GDM1 (cell line): ENCODE data around the gene SEC11C.
"Not testable (repeated sequence)": the region's sequence is repeated elsewhere in the genome, so short reads cannot be mapped to it uniquely, and the experiment has no call there.

Source experiments
- DNase-seq: peaks from one replicate; lab custom pipeline; 2025; lab: John Stamatoyannopoulos, UW

SEC11C gene

GRCh38 chr18:59139615-59140301, at the start of gene SEC11C:
TSS of gene SEC11C (plus strand) at chr18:59139884. CDS start at chr18:59139949, 65 bp downstream.
- peak; percentile 89 for DNase-seq

GRCh38 chr18:59090966-59091603, 48.6 kb upstream of the SEC11C start:
- no peak for DNase-seq

DNA sequence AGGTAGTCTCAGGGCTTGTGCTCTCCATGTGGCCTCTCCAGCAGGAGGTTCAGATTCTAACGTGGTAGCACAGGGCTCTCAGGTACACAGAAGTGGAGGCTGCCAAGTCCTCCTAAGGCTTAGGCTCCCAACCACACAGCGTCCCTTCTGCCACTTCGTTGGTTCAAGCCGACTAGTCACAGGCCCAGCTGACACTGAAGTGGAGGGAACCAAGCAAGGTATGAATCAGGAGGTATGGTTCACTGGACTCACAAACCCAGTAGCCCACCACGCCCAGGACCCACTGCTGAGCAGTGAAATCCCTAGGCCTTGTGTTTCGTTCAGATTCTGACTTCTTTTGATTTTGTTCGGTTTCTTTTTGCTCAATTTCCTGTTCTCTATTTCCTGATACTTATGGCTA, 46.0 kb upstream of the SEC11C start:
- no peak for DNase-seq

DNA sequence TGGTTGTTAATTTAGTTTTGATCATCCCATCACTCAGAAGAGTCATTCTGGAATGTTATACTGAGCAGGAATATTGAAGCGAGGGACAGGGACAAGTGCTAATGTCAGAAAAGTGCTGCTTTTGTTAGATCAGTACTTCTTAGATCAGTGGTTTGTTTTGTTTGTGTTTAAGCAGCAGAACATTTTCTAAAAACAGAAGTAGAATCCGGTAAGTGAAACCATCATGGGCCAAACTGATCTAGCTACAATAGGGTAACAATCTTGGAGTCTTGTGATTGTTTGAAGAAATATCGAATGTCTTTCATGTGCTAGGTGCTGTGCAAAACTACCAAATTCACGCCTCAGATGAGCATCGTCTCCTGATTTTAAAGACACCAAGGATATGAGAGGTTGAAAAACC, 45.1 kb upstream of the SEC11C start:
- no peak for DNase-seq

GRCh38 chr18:59096098-59096789, 43.4 kb upstream of the SEC11C start:
- DNase-seq, result no peak

GRCh38 chr18:59101830-59102414, 37.8 kb upstream of the SEC11C start:
- DNase-seq, result no peak

GRCh38 chr18:59109375-59109774, 30.3 kb upstream of the SEC11C start:
- DNase-seq, result no peak

DNA sequence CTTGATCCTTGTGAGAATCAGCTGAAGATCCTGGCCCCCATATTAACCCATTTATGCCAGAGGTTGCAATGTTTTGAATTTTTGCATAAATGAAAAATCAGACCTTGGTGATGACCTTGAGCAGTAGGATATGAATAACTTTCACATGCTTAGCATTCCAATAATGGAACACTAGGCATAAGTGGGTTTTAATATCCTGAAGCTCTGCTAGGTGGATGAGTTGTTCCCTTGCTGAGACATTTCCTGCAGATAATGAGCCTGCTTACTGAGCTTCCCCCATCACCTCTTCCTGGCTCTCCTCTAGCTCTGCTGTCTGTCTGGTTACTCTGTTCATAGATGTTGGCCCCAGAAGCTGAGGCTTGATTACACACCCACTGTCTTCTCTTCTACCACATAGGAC, 25.5 kb upstream of the SEC11C start:
- DNase-seq, result no peak

GRCh38 chr18:59123588-59124369, 15.9 kb upstream of the SEC11C start:
- no peak for DNase-seq

DNA sequence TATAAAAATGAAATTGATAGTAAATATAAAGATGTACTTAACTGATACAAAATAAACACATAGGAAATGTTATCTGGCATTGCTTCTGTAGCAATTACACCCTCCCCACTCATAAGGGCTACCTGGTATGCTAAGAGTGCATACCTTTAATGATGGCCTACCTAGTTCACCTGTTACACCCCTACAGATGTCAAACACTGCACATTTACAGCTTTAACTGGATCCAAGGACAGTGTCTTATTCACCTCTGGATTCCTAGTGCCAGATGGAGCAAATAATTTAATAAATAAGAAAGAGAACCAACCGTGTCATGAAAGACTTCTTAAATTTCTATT, 15.3 kb upstream of the SEC11C start:
- no peak for DNase-seq

GRCh38 chr18:59127047-59127446, 12.6 kb upstream of the SEC11C start:
- no peak for DNase-seq

DNA sequence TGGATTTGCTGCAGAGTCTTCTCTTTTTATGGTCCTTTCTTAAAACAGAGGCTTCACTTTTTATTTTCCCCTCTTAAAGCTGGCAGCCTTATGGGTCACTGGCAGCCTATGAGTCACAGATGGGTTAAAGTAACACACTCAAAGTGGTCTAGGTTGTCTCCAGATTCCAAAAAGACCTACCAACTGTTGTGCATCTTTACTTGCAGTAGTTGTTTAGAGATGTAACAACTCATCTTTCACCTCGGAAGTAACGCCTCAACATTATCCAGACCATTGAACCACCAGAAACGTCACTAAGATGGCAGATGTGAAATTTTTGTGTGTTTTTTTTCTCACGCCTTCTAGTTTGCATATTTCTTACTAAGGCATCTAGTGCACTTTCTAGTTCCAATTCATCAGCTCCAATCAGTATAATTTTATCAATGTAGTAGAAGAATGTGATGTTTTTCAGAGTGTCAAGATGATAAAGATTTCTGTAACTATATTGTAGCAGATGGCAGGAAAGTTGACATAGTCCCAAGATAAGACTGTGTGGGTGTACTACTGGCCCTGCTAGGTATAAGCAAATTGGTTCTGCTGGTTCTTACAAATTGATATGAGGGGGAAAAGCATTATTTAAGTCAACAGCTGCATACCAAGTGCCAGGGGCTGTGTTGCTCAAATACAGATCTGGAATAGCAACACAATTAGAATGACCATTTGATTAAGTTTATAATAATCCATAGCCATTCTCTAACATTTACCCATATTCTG, 9.6 kb upstream of the SEC11C start:
- no peak for DNase-seq

DNA sequence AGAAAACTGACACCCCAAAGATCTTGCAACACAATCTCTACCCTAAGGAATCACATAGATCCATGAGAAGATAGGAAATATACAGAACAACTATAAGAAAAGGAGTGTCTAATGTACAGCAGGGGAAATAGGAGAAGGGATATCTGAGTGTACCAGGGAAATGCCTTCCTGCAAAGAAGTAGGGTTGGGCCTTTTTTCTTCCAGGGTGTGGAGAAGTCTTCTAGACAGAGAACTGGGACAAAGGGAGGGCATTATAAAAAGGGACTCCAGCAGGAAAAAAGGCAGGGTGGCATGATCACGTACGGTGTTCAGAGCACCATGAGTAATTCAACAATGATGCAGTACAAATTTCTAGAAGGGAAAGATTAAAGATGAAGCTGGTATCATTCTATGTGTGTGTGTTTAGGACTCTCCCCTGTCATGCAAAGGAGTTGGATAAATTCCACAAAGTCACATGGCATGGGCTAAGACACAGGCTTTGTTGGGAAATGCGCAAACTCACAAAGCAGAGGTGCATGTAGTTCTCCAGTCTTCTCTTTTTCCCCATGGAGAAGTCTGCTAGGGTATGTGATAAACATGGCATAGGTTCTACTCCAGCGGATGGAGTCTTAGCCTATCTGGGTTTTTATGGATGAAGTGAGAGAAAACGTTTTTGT, 6.7 kb upstream of the SEC11C start:
- DNase-seq, result no peak

GRCh38 chr18:59139291-59139614, 431 bp upstream of the SEC11C start:
- DNase-seq, result peak; percentile 86

DNA sequence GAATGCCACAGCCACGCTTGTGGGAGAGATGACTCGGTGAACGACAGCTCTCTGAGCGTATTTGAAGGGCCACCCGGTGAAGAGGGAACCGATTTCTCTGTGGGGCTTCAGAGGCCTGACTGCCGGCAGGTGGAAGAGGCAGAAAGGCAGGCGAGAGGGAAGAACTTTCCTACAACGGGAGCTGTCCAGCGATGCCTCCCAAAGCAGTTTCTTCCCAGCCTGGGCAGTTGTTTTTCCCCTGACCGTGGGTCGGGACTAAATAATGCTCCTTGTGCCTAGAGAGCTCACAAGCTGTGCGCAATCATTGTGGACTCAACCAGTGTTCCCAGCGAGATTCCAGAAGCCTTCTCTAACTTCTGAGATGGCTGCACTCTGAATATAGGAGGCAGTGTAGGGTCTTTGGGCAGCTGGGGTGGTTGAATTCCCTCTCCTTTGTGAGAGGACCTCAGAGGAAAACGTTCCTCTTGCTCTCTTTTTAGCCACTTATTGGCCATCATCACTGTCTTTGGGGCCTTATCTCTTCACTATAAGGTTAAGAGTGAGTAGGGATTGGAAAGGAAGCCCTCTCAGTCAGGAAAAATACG, 710 bp downstream of the SEC11C start:
- DNase-seq, result no peak

GRCh38 chr18:59141294-59142068, 1.8 kb downstream of the SEC11C start:
- DNase-seq, result no peak

DNA sequence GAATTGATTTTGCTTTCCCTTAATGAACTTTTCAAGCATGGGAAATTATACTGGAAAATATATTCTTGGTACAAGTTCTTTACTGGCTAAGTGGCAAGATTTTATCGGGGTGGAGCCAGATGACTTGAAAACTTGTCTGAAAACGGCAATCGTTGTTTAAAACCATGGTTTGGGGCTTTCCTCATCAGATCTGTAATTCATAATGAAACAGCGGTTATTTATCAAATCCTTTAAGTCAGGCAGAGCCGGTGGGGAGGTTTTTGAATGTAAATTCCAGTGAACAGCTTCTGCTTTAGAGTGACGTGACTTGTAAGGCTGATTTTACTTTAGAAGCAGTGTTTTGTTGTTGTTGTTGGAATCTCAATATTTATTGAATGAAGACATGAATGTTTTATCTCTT, 2.6 kb downstream of the SEC11C start:
- no peak for DNase-seq

DNA sequence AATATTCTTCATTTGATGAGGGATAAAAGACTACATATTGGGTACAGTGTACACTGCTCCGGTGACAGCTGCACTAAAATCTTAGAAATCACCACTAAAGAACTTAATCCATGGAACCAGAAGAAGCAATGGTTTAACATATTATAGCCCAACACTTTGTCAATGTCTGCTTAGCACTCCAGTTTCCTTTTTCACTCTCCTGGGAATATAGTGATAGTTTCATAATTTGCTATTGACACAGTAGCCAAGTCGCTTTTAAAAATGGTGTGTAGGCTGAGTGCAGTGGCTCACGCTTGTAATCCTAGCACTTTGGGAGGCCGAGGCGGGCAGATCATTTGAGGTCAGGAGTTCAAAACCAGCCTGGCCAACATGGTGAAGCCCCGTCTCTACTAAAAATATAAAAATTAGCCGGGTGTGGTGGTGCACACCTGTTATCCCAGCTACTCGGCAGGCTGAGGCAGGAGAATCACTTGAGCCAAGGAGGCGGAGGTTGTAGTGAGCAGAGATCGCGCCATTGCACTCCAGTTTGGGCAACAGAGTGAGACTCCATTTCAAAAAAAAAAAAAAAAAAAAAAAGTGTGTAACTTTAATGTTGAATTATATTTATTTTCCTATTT, 3.2 kb downstream of the SEC11C start:
- not testable (repeated sequence) for DNase-seq

DNA sequence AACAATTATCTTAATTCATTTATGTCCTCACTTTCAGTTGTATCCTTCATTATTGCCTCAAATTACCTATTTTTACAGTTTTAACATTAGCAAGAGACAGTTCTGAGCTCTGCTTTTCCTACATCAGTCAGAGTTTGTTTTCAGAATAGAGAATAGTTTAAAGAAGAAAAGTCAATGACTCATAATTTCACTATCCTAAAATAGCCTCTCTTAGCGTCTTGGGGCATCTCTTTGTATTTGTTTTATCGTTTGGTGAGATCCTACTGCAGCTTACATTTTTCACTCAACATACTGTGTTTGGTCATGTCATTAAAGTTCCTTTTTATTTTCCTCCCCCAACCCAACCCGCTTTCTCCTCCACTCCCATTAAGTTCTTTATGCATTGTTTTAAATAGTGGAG, 3.8 kb downstream of the SEC11C start:
- DNase-seq, result no peak

- DNase-seq, result no peak
Measured at GRCh38 chr18:59144483-59144882, 4.8 kb downstream of the SEC11C start.
